NCI-H748 (cell line): ENCODE results near the gene MEIS2.

Experiments
- DNase-seq: peaks from one replicate; lab custom pipeline; 2025; ENCODE audit not compliant: unreplicated experiment; lab: John Stamatoyannopoulos, UW

Gene MEIS2

DNA sequence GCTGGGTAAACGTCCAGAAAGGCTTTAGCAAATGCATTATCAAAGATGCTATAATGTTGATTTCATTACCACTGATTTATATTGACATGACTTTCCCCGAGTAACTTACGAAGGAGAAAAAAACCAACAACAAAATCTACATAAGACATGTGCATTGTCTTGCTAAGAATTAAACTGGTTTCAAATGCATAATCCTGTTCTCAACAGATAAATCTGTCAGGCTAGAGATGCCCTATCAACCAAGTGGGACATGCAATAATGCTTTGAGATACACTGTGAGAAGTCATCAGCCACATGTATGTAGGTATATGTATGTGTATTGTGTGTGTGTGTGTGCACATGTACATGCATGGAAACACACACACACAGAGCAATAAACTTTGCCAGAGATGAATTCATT, 195.6 kb downstream of the MEIS2 start:
- no peak for DNase-seq

DNA sequence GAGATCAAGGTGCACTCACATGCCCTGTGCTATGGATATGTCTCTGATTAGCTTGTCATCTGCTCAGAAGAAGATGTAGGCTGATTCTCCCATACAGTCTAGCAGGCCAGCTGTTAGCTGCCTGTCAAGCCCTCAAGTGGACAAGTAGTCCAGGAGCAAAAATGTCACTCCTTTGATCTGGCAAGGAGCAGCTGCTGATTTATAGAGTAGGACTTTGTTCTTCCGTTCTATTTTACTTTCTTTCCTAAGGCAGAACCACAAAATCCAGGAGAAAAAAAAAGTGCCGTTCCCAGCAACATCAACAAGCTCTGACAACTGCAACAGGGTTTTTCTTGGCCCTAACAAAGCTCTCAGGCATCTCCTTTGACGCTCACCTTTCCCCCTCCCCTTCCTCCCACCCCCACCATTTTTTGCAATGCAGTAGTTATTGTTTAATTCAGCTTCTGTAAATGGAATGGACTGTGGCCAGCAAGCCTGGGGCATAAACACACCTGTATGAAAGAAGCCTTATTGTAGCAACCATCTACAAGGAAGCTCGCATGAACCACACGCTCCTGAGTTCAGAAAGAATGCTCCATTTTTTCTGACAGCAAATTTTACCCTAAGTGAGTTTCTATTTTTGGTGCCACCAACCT, 196.3 kb downstream of the MEIS2 start:
- DNase-seq, result no peak

DNA sequence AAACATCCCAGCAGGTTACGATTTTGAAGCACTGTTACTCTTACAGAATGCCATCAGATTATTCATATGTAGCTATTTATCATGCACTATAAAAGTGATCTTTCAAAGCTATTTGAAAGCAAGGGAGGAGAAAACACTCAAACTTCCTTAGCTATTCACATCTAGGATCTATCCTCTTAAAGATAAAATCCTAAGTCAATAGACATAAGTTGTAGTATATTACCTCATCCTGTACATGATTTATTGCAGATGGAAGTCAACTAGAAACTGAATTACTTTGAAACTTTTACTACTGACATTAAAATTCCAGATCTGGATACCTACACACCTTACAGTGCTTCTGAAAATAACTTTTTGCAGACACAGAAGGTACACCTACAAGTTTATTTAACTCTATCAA, 197.2 kb downstream of the MEIS2 start:
- no peak for DNase-seq

DNA sequence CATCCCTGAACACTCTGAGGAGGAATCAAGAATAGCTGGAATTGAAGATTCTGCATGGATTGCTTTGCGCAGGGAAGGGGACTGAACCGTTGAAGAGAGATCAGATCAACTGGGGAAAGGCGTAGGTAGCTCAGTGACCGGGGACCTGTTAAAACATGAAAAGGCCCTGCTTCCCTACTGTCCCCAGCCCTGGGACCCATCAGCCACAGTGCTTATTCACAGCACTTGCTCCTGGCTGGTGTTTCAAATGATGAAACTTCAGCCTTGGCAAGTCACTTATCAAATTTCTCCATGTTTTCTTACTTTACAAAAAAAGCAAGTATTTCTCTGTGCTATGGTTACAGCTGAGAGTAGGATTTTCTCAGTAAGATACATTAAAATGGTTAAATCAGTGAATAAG, 199.3 kb downstream of the MEIS2 start:
- no peak for DNase-seq

DNA sequence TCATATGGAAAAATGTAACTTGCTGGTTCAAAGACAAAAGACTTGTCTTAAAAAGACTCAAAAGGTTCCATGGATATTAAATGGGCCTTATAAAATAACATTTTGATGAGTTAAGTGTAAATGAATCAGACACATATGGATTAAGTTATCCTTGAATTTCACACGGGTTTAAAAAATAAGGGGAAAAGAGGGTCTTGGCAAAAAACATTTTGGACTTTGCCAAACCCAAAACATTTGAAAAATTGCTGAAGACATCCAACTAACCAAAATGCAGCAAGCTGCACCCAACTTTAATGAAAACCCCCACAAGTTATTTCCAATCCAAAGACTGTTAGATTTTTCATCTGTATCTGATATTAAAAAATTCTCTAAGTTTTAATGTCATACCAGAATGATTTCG, 200.7 kb downstream of the MEIS2 start:
- DNase-seq, result no peak

DNA sequence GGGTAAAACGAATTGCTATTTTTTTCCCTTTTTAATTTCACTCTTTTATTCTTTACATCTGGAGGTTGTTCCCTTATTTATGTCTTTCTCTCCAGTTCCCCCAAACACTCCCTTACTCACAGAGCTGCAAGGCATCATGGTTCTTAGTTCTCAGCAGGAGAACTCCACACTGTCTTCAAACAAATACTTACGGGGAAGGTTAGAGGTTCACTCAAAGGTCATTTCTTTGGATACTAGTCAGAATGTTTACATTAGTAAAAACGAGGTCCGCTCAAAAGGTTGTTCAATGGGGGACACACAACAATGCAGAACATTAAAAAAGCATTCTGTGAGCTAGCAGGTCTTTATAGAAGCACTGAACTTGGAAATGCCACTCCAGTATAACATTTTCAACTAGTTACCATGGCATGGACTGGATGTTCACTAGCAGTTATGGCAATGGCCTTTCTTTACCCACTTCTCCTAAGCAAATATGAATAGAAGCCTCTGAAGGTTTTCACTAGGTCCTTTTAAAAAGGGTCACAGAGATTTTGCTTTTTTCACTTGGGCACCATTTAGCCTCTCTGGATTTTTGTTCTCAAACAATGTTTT, 201.7 kb downstream of the MEIS2 start:
- DNase-seq, result no peak

DNA sequence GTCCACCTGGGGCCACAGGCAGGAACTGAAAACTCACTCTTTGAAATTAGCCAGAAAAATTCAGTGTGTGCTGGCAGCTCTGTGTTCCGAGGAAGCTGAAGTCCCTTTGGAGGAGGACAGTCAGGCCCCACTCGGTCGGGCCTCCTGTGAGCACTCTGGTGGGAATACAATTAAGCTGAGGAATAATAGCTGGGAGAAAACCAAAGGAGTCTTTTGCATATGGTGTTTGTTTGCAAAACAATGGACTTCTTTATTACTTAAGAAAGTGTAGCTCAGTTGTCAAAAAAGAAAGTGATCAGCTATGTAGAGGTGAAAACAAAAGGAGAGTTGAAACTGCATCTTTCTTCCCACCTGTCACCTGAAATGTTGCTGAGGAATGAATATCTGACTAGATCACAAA, 202.5 kb downstream of the MEIS2 start:
- DNase-seq, result no peak

DNA sequence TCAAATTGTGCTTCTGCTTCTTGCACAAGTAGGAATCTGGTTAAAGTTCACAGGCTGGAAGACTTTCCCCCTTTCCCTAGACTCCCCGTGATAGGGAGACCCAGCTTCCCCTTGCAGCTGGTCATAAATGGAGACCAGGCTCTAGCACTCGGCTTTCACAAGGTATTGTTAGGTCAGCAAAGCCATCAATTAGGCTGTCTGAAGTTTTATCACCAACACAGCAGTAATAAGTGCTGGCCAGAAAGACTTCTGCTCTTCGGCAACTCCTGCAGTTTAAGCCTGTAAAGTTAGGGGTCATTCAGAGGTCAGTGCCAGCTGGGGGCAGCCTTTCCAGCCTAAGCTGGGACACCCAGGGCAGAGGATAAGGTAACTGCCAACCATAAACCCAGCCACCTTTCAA, 203.4 kb downstream of the MEIS2 start:
- DNase-seq, result no peak

DNA sequence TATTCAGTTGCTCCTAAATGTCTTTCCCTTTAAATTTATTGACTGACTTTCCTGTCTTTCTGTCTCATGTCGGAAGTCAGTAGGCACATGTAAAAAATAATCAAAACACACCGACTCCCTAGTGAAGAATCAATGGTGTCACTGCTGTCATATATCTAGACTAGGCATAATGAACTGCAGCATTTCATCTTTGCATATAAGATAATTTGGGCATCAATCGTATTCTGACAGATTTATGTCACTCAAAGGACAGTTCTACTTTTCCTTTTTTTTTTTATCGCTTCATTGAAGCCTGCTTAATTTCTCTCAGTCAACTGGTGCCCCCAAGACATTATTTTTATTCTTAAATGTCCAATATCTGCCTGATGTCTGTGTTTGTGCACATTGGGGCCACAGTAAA, 206.3 kb downstream of the MEIS2 start:
- no peak for DNase-seq

DNA sequence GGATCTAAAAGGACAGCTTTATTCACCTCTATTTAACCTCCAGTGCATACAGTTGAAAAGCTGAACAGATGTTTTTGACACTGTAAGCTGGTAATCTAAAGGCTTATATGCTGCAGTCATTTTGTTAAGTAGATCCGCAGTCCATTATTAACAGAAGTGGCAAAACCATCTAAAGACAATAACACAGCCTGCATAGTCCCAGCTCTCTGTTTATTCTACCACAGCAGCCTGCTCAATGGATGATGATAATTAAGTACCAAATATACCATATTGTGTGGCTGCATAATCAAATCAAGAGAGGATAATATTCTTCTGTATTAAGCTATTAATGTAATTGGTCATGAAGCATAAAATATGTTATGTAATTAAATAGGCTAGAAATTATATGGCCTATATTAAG, 207.1 kb downstream of the MEIS2 start:
- peak; percentile 13 for DNase-seq

DNA sequence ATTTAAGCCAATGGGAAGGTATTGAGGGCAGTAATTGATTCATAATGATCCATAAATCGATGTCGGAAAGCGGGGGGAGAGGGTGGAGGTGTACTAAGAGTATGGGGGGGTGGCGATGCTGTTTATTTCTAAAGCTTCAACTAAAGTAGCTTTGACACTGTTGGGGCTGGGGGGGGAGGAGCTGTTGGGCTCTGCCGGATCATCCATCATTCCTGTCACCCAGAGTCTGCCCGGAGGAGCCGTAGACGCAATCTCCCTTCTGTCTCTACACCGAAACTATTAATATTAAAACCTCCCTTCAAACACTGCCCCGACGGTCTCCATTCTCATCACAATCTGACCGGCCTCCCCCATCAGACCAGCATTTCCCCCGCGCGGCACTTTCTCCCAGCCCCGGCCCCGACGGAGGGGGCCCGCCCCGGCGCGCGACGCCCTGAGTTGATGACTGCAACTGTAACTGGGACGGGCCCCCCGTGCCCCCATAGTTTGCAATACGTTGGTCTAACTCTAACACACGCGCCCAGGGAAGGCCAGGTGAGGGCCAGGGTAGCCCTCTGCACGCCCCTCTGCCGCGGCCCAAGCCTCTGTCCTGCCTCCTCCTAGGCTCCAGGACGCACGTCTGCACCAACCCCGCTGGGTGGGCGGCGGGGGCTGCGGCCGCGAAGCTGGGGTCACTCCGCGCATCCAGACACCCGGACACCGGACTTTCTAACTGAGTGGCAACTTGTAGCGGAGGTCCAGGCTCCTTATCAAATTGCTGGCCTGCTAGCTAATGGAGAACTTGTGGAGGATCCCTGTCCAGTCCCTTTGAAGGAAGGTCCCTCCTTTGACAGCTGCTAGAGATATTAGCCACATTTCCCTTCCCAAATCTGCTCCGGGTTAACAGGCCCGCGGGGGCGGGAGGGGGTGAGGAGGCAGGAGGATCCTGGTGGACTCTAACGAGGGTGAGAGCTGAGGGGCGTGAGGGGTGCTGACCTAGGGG, 212.0 kb downstream of the MEIS2 start:
- DNase-seq, result no peak

DNA sequence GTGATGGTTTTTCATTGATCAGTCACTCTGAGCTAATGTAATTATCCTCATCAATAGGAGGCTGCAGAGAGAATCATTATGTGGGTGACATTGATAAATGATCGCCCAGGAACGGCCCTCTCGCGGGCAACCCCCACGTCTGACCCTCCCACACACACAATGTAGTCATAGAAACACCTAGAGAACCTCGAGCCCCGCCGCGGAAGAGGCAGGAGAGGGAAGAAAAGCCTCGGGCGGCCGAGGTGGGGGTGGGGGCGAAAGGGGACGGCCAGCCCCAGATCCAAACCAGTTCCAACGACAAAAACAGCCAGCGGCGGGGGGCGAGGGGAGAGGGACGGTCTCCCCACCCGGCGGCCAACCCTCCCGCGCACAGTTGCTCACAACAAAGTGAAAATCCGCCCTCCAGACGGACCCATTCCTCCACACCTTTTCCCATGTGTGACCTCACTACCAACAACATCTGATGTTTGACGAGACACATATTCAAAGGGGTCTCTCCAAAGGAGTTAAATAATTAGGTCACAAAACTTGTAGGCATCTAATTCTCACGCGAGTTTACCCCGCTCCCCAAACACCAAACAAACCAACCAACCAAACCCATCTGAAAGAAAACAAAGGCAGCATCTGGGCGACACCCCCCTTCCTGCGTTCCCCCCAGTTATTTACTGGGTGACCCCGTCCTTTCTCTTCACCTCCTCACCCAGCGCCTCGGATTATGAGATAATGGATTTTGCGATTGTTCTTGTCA, 213.0 kb downstream of the MEIS2 start:
- DNase-seq, result peak; percentile 50

DNA sequence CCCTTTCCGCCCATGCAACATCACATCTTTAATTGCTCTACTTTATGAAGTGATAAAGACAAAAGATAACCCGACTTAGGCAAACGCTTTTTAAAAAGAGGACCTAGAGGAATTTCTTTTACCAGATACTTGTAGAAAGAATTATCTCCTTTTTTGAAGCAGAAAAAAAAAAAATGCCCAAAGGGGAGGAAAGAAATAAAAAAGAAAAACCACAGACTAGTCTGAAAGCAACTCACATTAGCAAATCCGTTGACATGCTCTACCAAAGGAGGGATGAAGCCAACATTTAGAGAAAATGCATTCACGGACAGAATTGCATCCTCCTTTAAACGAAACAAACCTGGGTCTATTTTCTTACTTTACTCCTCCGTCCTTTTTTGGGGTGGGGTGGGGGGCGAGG, 213.6 kb downstream of the MEIS2 start:
- DNase-seq, result no peak

DNA sequence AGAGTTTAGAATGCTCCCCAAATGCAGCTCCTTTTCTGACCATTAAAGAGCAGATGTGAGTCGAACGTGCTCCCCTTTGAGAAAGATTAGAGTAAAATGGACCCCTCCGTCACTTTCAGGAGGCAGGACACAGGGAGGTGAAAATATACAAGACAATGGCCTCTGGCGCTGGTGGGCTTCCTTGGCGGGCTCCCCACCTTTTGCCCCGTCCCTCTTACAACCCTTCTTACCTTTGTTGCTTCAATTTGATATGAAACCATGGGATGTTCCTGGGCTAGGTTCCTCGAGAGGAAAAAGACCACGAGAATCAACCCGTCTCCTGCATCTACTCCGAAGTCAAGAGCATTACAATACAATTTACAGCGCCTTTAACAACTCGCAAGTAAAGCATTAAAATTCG, 214.2 kb downstream of the MEIS2 start:
- DNase-seq, result no peak

DNA sequence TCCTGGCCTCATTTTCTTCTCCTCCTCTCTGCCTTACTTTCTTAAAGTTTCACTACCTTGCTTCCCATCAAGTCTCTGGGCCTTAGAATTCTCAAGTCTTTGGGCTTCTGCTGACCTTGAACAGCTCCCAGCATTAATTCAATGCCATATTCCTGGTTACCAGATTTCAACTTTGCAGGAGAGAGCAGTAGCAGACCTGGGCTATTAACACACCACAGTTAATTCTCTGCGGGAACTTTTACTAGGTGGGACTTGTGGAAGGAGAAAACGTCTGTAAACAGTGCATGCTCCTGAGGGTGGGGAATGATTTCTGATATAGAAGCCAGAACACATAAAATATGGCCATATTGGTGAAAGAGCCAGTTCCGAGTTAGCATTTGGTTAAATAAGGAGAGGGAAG, 214.6 kb downstream of the MEIS2 start:
- no peak for DNase-seq

DNA sequence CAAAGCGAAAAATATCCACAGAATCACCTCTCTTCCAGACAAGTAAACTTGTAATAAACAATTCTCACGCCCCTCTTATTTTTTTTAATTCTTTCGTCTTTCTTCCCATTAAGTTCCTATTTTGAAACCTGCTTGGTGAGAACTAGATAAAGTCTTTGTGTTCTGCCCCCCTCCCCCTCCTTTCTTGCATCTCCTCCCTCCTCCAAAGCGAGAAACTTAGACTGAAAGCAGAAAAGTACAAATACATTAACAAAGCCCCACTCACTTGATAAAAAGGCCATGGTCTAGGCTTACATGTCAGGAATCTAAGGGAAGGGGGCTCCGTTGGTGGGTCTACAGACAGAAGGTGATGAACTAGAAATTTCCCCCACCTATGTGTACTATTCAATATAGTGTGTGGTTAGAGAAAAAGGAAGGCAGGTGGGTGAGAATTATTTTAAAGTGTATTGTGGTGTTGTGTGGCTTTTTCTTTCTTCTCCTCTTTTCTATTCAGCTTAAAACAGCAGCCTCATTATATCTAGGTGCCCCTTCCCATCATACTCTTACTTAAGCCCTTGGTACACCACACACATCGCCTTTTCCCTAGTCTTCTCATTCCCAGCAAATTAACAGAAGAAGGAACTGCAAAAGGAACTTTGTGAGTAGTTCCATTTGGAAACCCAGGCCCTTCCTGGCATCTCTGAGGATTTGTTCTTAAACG, 215.3 kb downstream of the MEIS2 start:
- no peak for DNase-seq

DNA sequence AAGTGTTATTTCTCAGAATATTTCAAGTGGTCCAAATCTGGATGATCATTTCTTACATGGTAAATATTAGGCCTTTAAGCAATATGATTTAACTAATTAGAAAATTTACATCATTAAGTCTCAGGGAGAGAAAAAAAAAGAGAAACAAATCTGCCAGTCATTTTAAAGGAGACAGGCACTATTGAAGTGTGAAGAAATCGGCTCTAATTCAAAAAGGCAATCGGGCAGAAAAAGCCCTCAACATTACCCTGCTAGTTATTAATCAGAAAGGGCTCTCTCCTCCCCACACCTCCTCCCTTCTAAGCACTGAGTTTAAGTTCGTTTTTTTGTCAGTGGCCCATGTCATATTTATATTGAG, 215.9 kb downstream of the MEIS2 start:
- DNase-seq, result no peak

DNA sequence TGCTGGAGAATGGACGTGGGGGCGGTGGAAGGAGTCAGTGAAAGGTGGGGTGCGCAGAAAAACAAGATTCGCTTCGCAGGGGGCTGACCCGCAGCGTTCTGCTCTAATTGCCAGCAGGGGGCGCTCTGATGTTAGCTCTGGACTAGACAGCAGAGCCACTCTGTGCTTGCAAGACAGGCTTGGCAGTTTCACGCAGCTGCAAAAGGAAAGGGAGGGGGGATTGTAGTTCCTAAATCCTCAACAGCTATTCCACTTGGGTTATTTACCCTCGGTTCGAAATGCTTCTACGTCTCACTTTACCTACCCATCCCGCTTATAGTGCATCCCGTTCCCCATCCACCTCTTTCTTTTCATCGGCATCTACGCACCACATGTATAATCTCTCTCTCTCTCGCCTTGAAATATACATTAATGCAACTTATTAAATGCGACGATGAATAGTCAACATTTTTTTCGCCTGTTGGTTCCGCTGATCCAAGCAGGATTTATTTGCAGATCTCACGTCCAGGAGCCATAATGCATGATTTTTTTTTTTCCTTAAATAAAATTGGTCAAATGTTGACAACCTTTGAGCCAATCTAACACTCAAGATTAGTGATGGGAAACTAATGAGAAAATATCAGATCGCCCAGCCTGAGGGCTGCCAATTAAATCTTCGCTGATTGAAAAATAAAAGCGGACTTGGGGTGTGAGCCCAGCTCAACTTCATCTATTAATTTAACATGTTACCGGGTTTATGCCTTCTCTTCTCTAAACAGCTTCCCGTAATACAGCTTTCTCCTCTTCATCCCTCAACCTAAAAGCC, 216.4 kb downstream of the MEIS2 start:
- DNase-seq, result peak; percentile 82

DNA sequence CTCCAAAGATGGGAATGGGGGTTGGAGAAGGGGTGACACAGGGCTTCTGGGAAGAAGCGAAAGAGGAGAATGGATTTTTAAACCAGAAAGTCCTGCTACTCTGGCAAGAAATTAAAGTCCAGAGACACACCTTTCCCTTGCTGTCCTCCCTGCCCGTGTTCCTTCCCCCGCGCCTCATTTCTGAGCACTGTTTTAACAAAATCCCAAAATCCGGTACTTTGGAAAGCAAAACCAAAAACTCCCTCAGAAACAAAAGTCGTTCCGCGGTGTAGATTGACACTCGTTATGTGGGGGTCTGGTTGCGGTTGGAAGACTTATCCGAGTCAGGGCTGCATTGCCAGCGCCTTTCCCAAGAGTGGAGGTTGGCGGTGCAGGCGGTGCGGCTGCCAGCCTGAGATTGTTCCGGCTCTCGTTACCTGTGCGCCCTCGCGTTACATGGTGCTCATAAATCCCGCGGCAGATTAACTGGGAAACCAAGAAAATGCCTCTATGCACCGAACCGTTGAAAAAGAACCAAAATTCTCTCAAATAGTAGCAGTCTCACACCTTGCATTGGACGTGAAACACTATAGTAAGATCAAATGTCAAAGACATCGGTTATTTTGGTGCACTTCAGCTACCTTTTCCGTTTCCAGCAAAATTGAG, 217.7 kb downstream of the MEIS2 start:
- DNase-seq, result peak; percentile 36

DNA sequence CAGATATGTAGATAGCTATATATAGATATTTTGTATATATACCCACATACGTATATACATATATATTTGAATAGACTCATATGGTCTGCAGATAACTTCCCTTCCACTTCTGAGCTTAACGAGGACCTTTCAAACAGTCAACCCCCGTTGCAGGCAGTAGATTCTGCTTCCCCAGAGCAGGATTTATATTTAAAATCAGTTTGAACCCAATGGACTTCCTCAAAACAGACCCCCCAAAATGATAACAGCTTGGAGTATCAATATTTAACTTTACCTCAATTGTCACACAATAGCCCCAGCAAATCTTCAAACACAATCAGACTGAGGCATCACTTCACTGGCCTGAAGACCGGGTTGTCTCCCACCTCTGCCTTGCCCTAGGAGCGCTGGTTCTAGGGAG, 218.3 kb downstream of the MEIS2 start:
- no peak for DNase-seq
